ENCODE data around the gene SERTAD3. TPM values are rescaled to one million over a fixed set of nuclear protein-coding genes. Genes with fewer than 3 reads are reported as not detected.

SERTAD3 gene
- total RNA-seq, 1 experiment from 2014 or later = 30.9 TPM

DNA sequence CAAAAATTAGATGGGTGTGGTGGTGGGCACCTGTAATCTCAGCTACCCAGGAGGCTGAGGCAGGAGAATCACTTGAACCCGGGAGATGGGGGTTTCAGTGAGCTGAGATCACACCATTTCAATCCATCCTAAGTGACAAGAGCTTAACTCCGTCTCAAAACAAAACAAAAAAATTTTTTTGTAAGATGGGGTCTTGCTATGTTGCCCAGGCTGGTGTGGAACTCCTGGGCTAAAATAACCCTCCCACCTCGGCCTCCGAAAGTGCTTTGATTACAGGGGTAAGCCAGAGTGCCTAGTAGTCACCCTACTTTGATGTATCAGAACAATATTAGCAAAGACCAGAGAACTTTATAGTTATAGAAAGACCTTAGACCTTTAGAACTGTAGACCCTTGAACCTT, 30.6 kb upstream of the SERTAD3 start:
- Mint-ChIP-seq H3K4me1 (no peaks in the 10 kb centered on the region), H3K27ac (no peak overlapping the region), H3K9me3 (no peaks in the 10 kb centered on the region), H3K36me3 (ENCODE audit: insufficient read depth in 1 of 3, low read depth in 3 of 3) (no peaks in the 10 kb centered on the region), H3K27me3 (ENCODE audit: low read depth) (peaks cover 20% of the 10 kb centered on the region), H3K4me3 (no peak overlapping the region)
- H4K5ac ChIP-seq (ENCODE audit: insufficient read length, low read depth, low read length) = no peak overlapping the region
- H3T11ph ChIP-seq (ENCODE audit: low read length) = no peak overlapping the region
- no peak overlapping the region for H4K91ac ChIP-seq (ENCODE audit: insufficient read length, low read depth, low read length)
- no CpG with 5 or more reads among the region's 4 CpGs for WGBS (ENCODE audit: extremely low coverage, insufficient read length, low lambda C conversion rate)
- no peaks in the 10 kb centered on the region for H3K79me2 ChIP-seq (ENCODE audit: insufficient read depth, low read length)
- H3K4me1 ChIP-seq (ENCODE audit: insufficient read depth, low read length) = no peaks in the 10 kb centered on the region
- H3K56ac ChIP-seq (ENCODE audit: insufficient read length, low read depth, low read length) = no peak overlapping the region
- no peaks in the 10 kb centered on the region for H3K9me3 ChIP-seq (ENCODE audit: control insufficient read depth, low read depth, low read length)
- H2BK20ac ChIP-seq (ENCODE audit: low read depth, low read length, poor library complexity, severe bottlenecking) = no peak overlapping the region
- H3K23ac ChIP-seq (ENCODE audit: insufficient read length, low read depth, low read length) = no peak overlapping the region
- H3K18ac ChIP-seq (ENCODE audit: insufficient read length, low read depth, low read length) = no peak overlapping the region
- no peaks in the 10 kb centered on the region for H3K23me2 ChIP-seq (ENCODE audit: insufficient read length, low read depth, low read length, poor library complexity, severe bottlenecking)
- no peak overlapping the region for H2BK15ac ChIP-seq (ENCODE audit: low read depth, low read length)
- H4K20me1 ChIP-seq (ENCODE audit: control insufficient read depth, insufficient read depth, insufficient read length) = no peaks in the 10 kb centered on the region
- H2BK120ac ChIP-seq (ENCODE audit: low read depth, low read length, poor library complexity, severe bottlenecking) = no peak overlapping the region
- H3K4me2 ChIP-seq (ENCODE audit: insufficient read depth, insufficient read length, low read length) = no peak overlapping the region
- TF ChIP-seq, protein P1, sequence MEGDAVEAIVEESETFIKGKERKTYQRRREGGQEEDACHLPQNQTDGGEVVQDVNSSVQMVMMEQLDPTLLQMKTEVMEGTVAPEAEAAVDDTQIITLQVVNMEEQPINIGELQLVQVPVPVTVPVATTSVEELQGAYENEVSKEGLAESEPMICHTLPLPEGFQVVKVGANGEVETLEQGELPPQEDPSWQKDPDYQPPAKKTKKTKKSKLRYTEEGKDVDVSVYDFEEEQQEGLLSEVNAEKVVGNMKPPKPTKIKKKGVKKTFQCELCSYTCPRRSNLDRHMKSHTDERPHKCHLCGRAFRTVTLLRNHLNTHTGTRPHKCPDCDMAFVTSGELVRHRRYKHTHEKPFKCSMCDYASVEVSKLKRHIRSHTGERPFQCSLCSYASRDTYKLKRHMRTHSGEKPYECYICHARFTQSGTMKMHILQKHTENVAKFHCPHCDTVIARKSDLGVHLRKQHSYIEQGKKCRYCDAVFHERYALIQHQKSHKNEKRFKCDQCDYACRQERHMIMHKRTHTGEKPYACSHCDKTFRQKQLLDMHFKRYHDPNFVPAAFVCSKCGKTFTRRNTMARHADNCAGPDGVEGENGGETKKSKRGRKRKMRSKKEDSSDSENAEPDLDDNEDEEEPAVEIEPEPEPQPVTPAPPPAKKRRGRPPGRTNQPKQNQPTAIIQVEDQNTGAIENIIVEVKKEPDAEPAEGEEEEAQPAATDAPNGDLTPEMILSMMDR (conservative IDR thresholded peaks at IDR 0.05) = no peak
- H2BK12ac ChIP-seq (ENCODE audit: insufficient read length, low read depth, low read length) = no peak overlapping the region
- DNase-seq = no peak
- no peak overlapping the region for H3K9ac ChIP-seq (ENCODE audit: extremely low read depth, insufficient read length, low read length)
- no peak overlapping the region for H3K4ac ChIP-seq (ENCODE audit: low read depth, low read length)
- no peaks in the 10 kb centered on the region for H3K27me3 ChIP-seq (ENCODE audit: insufficient read depth, low read length)
- H3K79me1 ChIP-seq (ENCODE audit: insufficient read depth, low read depth, low read length, poor library complexity, severe bottlenecking) = no peaks in the 10 kb centered on the region
- no peak overlapping the region for H2AFZ ChIP-seq (ENCODE audit: low read length)
- no peak overlapping the region for H4K8ac ChIP-seq (replicated peaks; ENCODE audit: insufficient read length, low read depth, low read length)
- no peak overlapping the region for H2BK5ac ChIP-seq (ENCODE audit: insufficient read length, low read length)
- no peak overlapping the region for H3K27ac ChIP-seq (ENCODE audit: insufficient read length, low read depth, low read length)
- no peak overlapping the region for H2AK5ac ChIP-seq (ENCODE audit: insufficient read length, low read length)
- no peak overlapping the region for H3K14ac ChIP-seq (ENCODE audit: insufficient read depth, low read length)
